ENCODE results near the gene PLP1.
"Not testable (repeated sequence)": the region's sequence is repeated elsewhere in the genome, so short reads cannot be mapped to it uniquely, and the experiment has no call there.

The PLP1 gene

DNA sequence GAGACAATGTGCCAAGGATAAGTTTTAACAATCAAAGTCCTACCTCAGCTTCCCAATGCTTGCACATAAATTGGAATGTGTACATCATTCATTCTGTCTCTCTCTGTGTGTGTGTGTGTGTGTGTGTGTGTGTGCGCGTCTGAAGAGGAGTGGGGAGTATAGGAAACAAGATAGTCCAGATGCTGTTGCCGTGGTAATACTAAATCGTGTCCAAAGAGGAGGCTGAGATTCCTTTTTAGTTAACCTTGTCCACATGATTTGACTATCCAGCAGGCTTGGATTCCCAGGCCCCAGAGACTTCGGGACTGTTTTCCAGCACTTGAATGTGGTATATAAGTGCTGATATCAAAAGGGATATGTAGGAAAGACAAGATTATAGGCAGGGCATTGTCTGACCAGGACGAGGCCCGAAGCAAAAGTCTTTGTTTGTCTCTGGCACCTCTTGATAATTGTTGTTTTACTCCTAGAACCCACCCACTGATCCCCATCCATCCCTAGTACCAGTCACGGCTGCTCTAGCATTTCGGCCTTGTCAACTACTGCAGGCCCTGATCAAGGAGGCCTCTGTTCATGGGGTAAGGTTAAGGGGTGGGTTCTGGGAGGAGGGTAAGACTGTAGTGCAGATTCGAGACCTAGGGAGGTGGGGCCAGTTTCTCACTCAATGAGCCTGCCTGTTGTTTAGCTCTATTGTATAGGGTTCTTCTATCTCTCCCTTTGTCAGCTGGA lies 3.9 kb downstream of the PLP1 start:
- DNase-seq (ENCODE audit: low read depth): no peak

DNA sequence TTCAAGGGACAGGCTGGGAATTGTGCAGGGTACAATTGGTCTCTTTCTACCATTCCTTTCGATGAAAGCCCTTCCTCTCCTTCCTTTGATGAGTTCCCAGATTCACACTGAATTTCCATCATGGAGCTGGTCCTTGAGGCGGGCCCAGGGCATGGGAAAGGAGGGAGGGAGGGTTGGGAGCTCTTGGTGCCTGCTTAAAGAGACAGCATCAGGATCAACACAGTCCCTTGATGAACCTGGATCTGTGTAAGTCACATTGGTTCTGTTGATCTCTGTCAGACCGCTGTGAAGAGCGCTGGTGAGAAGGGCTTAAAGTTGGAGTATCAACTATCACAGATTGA lies 4.4 kb downstream of the PLP1 start:
- no peak for DNase-seq (ENCODE audit: low read depth)

DNA sequence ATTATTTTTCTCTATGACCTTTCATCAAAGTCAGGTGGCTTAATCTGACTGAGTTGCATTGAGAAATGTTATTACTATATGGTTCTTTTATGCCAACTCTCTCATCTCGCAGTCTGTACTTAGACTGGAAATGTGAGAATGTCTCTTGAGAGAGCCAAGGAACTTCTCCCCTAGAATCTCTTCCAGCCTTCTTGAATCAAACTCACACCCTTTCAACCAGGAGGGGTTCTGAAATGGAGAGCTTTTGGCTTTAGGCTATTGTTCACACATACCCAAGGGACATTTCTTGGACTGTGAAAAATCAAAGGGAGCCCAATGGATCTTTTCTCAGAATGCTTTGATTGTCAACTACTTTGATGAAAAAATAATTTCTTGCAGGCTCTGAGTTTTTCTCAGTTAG lies 5.1 kb downstream of the PLP1 start:
- DNase-seq (ENCODE audit: low read depth): no peak

DNA sequence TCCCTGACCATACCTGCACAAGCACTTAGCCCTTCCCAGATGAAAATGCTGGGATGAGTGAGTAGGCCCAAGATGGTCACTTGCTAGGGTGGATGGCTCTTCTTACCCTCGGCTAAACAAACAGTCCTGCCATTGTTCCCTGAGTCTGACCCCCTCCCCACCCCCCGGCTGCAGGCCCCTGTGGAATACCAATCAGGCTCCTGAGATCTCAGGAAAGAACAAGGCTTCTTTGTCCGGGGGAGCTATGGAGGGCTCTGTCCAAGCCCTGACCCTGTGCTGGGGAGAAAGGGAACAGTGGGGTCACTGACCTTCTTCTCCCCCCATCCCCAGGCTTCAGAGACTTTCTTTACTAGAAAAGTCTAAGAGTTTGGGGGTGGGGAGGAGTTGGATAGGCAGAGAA lies 6.0 kb downstream of the PLP1 start:
- no peak for DNase-seq (ENCODE audit: low read depth)

DNA sequence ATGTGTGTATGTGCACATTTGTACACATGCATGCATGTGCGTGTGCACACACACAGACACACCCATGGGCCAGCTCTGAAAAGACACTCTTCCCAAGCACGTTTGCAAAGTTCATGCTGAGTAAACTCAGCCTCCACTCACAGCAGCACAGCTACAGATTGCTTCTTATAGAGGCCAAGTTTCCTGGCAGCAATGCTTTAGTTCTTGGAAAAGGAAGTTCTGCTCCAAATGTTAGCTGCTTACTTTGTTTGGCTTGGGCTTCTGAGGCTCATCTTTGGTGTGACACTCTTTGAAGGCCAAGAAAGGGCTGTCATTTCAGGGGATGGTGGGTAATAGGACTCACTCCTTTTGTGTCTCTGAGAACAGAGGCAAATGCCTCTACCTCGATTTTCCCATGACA lies 6.6 kb downstream of the PLP1 start:
- no peak for DNase-seq (ENCODE audit: low read depth)

DNA sequence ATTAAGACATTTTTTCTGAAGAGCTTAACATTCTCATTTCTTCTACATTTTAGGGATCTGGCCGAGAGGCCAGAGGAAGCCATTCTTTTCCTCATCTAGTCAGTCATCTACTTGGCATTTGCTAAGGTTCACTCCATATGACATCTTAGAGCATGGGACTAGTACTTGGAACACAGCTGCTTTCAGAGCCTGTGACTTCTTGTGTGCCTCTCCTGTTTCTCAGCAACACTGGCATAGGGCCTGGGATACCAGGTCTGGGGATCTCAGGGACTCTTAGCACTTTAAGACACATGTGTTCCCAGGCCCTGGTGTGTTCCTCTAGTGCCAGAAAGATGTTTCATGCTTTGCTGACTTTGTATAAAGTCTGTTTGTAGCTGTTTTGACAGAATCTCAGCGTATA lies 7.3 kb downstream of the PLP1 start:
- DNase-seq (ENCODE audit: low read depth): no peak

- DNase-seq (ENCODE audit: low read depth): no peak
Observed at GRCh38 chrX:103789004-103789403, 12.4 kb downstream of the PLP1 start.

GRCh38 chrX:103791228-103791627 lies 14.6 kb downstream of the PLP1 start:
- peak; percentile 49 for DNase-seq (ENCODE audit: low read depth)

DNA sequence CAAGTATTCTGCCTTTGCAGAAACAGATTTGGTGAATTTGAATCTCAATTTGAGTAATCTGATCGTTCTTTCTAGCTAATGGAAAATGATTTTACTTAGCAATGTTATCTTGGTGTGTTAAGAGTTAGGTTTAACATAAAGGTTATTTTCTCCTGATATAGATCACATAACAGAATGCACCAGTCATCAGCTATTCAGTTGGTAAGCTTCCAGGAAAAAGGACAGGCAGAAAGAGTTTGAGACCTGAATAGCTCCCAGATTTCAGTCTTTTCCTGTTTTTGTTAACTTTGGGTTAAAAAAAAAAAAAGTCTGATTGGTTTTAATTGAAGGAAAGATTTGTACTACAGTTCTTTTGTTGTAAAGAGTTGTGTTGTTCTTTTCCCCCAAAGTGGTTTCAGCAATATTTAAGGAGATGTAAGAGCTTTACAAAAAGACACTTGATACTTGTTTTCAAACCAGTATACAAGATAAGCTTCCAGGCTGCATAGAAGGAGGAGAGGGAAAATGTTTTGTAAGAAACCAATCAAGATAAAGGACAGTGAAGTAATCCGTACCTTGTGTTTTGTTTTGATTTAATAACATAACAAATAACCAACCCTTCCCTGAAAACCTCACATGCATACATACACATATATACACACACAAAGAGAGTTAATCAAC lies 15.3 kb downstream of the PLP1 start:
- peak; percentile 68 for DNase-seq (ENCODE audit: low read depth)

- DNase-seq (ENCODE audit: low read depth): peak; percentile 82
Observed at GRCh38 chrX:103792916-103793544, 16.4 kb downstream of the PLP1 start.

DNA sequence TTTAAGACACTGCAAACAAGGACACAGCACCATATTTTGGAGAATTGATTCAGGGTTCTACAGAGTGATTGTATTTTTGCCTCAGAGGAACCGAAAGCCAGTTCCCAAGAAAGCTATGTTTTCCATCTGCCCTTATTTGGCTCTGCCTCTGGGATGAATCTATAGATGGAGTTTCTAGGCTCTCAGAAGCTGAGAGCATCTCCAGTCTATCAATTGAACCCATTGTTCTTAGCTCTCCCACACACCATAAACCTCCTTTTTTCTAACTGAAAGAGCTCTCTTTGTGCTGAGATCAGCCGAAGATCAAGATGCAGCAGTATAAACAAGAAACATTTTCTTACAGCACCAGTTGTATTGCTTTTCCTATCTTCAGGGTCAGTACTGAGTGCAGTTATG lies 16.9 kb downstream of the PLP1 start:
- DNase-seq (ENCODE audit: low read depth): no peak

DNA sequence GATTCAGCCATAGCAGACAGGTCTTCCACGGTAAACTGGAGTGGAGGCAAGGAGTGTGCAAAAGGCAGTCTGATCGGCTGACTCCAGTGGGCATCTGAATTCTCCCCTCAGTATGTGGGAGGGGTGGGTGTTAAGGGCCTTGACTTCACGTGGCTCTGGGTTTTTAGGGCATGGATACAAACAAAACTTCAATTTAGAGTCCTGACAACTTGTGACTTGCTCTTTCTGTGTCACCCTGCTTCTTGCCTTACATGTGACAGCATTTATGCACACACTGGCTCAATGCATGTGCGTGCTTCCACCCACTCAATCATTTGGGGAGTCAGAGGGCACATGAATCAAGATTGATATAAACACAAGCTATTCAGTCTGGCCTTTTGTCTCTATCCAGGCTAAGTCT lies 17.5 kb downstream of the PLP1 start:
- DNase-seq (ENCODE audit: low read depth): no peak

DNA sequence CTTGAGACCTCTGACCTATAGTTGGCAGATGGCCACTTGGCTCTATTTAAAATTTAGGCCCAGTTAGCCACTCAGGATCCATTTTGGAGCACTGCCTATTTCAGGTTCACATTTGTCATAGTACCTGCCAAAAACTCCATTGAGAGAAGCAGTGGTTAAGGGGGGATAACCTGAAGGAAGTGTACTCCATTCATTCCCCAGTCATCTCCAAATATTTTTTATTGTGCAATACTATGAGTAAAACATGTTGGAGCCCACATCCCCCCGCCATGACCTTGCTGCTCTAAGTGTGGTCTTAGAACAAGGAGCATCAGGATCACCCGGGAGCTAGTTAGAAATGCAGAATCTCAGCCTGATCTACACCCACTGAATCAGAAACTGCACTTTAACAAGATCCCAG lies 21.1 kb downstream of the PLP1 start:
- DNase-seq (ENCODE audit: low read depth): no peak

- DNase-seq (ENCODE audit: low read depth): no peak
Observed at GRCh38 chrX:103800318-103800717, 23.7 kb downstream of the PLP1 start.

GRCh38 chrX:103805860-103806259 lies 29.2 kb downstream of the PLP1 start:
- DNase-seq (ENCODE audit: low read depth): no peak

DNA sequence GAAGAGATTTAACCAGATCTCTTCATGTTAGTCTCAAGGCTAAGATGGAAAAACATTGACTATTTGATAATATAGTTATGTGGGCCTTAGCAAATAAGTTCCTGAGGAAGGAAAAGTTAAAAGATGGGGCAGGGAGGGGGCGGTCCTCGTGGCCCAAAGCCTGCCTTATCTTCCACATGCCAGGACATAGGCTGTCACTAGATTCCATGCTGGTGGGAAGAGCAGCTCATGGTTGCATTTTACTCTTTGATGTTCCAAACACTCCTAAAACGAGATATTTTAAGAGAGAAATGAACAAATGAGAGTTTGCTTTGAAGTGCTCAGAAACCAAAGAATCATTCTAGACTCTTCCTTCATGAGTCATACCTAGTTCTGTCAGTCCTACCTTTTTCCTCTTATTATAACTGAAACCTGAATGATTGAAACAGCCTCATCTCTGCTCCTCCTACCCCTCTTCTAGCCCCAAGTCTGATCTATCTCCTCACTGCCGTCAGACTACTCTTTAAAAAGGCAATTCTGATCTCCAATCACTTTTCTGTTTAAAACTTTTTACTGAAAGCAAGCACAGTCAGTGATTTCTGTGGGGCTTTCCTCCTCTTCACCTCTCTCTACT lies 30.3 kb downstream of the PLP1 start:
- DNase-seq (ENCODE audit: low read depth): no peak

GRCh38 chrX:103811858-103812257 lies 35.2 kb downstream of the PLP1 start:
- DNase-seq (ENCODE audit: low read depth): no peak

DNA sequence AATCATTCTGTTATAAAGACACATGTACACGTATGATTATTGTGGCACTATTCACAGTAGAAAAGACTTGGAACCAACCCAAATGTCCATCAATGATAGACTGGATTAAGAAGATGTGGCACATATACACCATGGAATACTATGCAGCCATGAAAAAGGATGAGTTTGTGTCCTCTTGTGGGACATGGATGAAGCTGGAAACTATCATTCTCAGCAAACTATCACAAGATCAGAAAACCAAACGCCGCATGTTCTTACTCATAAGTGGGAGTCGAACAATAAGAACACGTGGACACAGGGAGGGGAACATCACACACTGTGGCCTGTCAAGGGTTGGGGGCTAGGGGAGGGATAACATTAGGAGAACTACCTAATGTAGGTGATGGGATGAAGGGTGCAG lies 40.5 kb downstream of the PLP1 start:
- not testable (repeated sequence) for DNase-seq (ENCODE audit: low read depth)

DNA sequence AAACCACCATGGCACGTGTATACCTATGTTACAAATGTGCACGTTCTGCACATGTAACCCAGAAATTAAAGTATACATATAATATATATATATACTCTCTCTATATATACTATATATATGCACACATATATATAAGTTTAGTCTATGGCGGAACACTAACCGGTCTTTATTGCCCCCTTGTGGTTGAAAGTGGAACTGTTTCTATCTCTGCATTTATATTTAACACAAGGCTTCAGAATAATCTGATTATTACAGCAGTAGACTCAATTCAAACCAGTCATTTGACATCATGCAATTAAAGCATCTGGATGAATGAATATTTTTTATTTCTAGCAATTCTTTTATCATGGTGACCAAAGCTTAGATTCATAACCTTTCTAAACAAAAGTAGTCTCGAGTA lies 40.9 kb downstream of the PLP1 start:
- peak; percentile 43 for DNase-seq (ENCODE audit: low read depth)

DNA sequence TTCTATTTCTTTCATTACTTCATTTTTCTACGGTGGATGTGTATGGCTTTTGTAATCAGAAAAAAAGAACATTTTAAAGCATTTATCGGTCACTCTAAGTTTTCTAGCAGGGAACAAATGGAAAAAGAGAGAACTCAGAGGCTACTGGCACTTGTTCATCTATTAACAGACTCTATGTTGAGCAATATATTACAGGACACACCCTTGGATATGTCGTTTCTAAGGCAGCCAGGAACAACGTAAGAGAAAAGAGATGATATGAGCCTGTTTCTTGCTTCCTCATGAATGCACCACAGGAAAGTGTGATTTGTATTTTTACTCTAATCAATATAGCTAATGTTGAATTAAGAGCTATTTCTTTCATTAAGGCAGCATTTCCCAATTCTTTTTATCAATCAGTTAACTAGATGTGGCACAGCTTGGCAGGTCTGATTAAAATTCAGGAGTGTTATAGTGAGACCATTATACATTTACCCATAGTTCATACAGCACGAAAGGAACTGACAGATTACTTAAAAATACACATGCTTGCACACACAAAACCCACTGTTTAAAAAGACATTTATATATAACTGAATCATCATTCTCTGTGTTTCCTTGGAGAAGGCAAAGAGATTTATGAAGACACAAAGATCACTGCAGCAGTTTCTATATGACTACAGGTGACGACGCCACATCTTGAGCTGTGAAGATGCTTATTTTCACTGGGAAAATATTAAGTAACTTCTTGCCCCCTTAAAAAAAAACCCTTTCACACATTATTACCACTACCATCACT lies 42.4 kb downstream of the PLP1 start:
- DNase-seq (ENCODE audit: low read depth): no peak

DNA sequence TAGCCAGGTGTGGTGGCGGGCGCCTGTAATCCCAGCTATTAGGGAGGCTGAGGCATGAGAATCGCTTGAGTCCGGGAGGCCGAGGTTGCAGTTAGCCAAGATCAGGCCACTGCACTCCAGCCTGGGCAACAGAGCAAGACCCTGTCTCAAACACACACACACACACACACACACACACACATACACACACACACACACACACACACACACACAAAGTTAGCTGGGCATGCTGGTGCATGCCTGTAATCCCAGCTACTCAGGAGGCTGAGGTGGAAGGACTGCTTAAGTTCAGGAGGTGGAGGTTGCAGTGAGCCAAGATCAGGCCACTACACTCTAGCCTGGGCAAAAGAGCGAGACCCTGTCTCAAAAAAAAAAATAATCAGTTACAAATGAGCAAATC lies 44.2 kb downstream of the PLP1 start:
- not testable (repeated sequence) for DNase-seq (ENCODE audit: low read depth)

DNA sequence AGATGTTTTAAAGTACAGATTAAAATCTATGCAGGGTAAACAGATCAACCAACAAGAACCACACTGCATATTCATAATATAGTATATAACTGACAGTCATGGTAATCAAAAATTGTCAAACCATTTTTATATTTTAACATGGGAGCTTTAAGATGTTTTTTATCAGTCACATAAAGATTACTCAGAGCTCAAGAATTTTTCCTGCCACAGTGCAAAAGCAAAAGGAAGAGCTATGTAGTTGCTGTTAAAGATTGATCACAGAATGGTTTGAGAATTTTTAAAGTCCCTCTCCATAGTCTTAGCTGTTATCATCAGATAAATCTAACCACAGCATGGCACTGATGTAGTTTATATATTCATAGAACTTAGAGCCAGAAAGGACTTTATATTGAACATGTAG lies 47.0 kb downstream of the PLP1 start:
- peak; percentile 58 for DNase-seq (ENCODE audit: low read depth)

Measured in EH (cell line).